Measurements from ENCODE around the gene COL4A1. TPM values are rescaled to one million over a fixed set of nuclear protein-coding genes. Genes with fewer than 3 reads are reported as not detected.

COL4A1 gene
- total RNA-seq, 1 experiment from 2014 or later = not detected

DNA sequence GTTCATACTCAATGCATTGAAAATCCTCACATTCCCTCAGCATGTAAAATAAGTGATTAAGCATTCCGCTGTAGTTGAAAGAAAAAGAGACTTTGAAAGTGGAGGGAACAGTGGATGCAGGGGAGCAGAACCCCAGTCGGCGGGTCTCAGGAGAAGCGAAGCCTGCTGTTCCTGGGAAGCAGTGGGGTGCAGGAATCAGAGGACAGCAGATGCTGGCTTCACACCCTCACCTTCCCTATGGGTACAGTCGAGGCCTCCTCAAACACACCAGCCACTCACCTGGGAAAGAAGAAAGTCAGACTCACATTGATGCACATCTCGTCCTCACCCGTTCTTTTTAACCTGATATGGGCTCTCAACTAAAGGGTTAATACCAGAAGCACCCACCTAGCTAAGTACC, 38.3 kb upstream of the COL4A1 start:
- H2AFZ ChIP-seq (ENCODE audit: low read length) = no peak overlapping the region
- H3K79me2 ChIP-seq (ENCODE audit: low read length) = no peaks in the 10 kb centered on the region
- no peaks in the 10 kb centered on the region for H3K36me3 ChIP-seq (ENCODE audit: insufficient read depth, low read length)
- H3K4me2 ChIP-seq (ENCODE audit: low read depth, low read length, poor library complexity, severe bottlenecking) = no peak overlapping the region
- H3K4me3 ChIP-seq (ENCODE audit: low read length) = no peak overlapping the region
- H3K9ac ChIP-seq (ENCODE audit: low read length) = no peak overlapping the region
- no peaks in the 10 kb centered on the region for H3K9me3 ChIP-seq (ENCODE audit: low read length)
- DNase-seq = no peak
- no peaks in the 10 kb centered on the region for H3K9me2 ChIP-seq (replicated peaks; ENCODE audit: insufficient read depth, low read length)
- no peak overlapping the region for H3K27ac ChIP-seq (ENCODE audit: low read length)
- H3K27me3 ChIP-seq (ENCODE audit: low read length) = no peaks in the 10 kb centered on the region
- H3K4me1 ChIP-seq (ENCODE audit: low read length) = no peaks in the 10 kb centered on the region
- H4K20me1 ChIP-seq (ENCODE audit: insufficient read depth, low read depth, low read length) = no peaks in the 10 kb centered on the region

DNA sequence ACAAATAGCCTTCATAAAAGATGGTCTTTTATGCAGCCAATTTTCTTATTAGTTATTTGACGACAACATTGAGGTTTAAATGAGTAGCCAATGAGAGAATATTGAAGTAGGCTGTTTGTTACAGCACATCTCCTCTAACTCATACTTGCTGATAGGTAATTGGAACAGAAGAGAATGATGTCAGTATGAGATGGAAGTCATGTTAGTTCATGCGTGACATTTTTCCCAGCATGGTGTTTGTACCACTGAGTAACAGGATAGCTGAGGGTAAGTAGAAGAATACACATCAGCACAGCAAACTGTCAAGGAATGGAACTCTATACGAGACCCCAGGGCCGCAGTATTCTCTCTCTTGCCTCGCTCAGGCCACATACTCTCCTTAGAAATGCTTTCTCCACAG, 37.4 kb upstream of the COL4A1 start:
- H3K79me2 ChIP-seq (ENCODE audit: low read length) = no peaks in the 10 kb centered on the region
- H2AFZ ChIP-seq (ENCODE audit: low read length) = no peak overlapping the region
- DNase-seq = no peak
- no peaks in the 10 kb centered on the region for H3K36me3 ChIP-seq (ENCODE audit: insufficient read depth, low read length)
- H3K9me2 ChIP-seq (replicated peaks; ENCODE audit: insufficient read depth, low read length) = no peaks in the 10 kb centered on the region
- H3K4me2 ChIP-seq (ENCODE audit: low read depth, low read length, poor library complexity, severe bottlenecking) = no peak overlapping the region
- H3K4me3 ChIP-seq (ENCODE audit: low read length) = no peak overlapping the region
- no peaks in the 10 kb centered on the region for H3K27me3 ChIP-seq (ENCODE audit: low read length)
- no peaks in the 10 kb centered on the region for H3K9me3 ChIP-seq (ENCODE audit: low read length)
- no peak overlapping the region for H3K27ac ChIP-seq (ENCODE audit: low read length)
- H3K4me1 ChIP-seq (ENCODE audit: low read length) = no peaks in the 10 kb centered on the region
- H4K20me1 ChIP-seq (ENCODE audit: insufficient read depth, low read depth, low read length) = no peaks in the 10 kb centered on the region
- H3K9ac ChIP-seq (ENCODE audit: low read length) = no peak overlapping the region

DNA sequence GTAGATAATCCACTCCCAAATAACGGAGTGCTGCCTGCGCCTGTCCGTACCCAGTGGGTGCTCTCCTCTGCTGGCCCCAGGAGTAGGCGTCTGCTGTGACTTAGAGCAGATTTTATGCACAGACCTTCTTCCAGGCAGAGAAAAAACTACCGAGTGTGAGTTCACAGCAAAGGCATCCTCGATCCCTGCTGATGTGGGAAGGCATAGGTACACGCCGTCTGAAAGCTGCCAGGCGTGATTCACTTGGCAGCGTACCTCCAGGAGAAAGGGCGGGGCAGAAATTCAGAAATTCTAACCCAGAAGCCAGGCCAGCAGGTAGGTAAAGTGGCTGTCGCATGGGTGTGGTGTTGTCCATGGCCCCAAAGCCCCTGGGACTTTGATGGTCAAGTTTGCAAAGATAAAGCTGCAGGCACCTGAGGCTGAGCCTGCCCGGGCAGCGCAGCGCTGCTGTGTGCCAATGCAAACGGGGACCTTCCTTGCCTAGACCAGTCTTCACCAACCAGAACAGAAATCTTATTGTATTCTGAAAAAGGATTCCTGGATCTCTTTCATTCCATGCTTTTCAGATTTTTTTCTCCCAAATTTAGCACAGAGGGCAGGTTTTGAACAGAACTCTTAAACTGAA, 36.4 kb upstream of the COL4A1 start:
- DNase-seq = no peak
- Histone ChIP-seq H3K4me2 (ENCODE audit: low read depth, low read length, poor library complexity, severe bottlenecking) (no peak overlapping the region), H4K20me1 (ENCODE audit: insufficient read depth, low read depth, low read length) (no peaks in the 10 kb centered on the region), H3K9ac (ENCODE audit: low read length) (no peak overlapping the region), H3K4me3 (ENCODE audit: low read length) (no peak overlapping the region), H3K9me2 (replicated peaks; ENCODE audit: insufficient read depth, low read length) (no peaks in the 10 kb centered on the region), H3K27ac (ENCODE audit: low read length) (no peak overlapping the region), H2AFZ (ENCODE audit: low read length) (no peak overlapping the region), H3K79me2 (ENCODE audit: low read length) (no peaks in the 10 kb centered on the region), H3K36me3 (ENCODE audit: insufficient read depth, low read length) (no peaks in the 10 kb centered on the region), H3K4me1 (ENCODE audit: low read length) (no peaks in the 10 kb centered on the region), H3K27me3 (ENCODE audit: low read length) (no peaks in the 10 kb centered on the region), H3K9me3 (ENCODE audit: low read length) (no peaks in the 10 kb centered on the region)

DNA sequence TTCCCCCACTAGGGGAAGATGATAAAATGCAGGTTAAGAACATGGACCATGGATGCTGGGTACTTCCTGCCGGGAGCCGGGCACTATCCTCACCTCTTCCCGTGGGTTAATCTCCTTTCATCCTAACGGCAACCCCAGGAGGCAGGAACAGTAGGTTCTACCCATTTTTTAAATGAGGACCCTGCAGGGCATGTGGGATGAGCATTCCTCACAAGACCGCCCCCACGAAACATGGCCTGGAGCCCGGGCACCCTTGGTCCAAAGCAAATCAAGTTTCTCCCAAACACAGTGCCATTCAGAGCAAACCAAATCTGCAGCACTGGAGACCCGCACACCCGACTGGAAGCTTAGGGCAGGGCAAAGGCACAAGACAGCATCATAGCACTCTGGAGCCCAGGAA, 35.5 kb upstream of the COL4A1 start:
- no peaks in the 10 kb centered on the region for H3K4me1 ChIP-seq (ENCODE audit: low read length)
- no peaks in the 10 kb centered on the region for H4K20me1 ChIP-seq (ENCODE audit: insufficient read depth, low read depth, low read length)
- H3K27me3 ChIP-seq (ENCODE audit: low read length) = no peaks in the 10 kb centered on the region
- no peaks in the 10 kb centered on the region for H3K79me2 ChIP-seq (ENCODE audit: low read length)
- H3K4me2 ChIP-seq (ENCODE audit: low read depth, low read length, poor library complexity, severe bottlenecking) = no peak overlapping the region
- H3K27ac ChIP-seq (ENCODE audit: low read length) = no peak overlapping the region
- DNase-seq = no peak
- H3K4me3 ChIP-seq (ENCODE audit: low read length) = no peak overlapping the region
- no peak overlapping the region for H3K9ac ChIP-seq (ENCODE audit: low read length)
- H3K9me3 ChIP-seq (ENCODE audit: low read length) = no peaks in the 10 kb centered on the region
- H3K9me2 ChIP-seq (replicated peaks; ENCODE audit: insufficient read depth, low read length) = no peaks in the 10 kb centered on the region
- no peaks in the 10 kb centered on the region for H3K36me3 ChIP-seq (ENCODE audit: insufficient read depth, low read length)
- no peak overlapping the region for H2AFZ ChIP-seq (ENCODE audit: low read length)

DNA sequence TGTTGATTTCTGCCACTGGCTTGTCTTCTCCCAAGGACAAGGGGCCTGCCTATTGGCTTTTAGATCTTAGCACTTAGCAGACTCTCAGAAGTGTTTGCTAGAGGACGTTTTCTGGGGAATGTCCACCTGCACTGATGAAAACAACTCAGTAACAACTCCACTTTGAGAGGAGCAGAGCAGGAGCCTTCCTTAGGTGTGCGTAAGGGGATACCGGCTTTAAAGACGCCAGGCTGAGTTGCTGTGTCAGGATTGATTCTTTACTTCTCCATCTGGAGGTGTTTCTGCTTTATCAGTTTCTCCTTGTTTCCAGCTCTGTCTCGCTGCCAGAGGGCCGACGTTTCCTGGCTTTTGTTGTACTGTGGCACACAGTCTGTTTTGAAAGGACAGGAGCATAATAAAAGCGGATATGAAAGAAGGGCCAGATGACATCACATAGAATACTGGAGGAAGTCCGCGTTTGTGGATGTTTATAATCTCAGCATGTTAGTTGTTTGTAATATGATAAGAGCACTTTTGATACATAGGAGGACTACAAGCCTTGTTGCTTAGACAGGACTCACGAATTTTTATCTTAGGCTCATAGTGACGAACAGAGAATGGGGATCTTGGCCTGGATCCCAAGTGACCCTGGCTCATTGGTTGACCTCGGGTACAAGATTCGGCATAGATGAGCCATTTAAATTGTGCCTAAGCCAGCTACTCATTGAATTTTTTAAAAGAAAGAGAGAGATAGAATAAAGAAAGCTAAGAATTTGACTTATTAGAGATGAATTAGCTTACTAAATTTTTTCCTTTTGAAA, 34.7 kb upstream of the COL4A1 start:
- no peak overlapping the region for H3K27ac ChIP-seq (ENCODE audit: low read length)
- no peak overlapping the region for H3K4me3 ChIP-seq (ENCODE audit: low read length)

DNA sequence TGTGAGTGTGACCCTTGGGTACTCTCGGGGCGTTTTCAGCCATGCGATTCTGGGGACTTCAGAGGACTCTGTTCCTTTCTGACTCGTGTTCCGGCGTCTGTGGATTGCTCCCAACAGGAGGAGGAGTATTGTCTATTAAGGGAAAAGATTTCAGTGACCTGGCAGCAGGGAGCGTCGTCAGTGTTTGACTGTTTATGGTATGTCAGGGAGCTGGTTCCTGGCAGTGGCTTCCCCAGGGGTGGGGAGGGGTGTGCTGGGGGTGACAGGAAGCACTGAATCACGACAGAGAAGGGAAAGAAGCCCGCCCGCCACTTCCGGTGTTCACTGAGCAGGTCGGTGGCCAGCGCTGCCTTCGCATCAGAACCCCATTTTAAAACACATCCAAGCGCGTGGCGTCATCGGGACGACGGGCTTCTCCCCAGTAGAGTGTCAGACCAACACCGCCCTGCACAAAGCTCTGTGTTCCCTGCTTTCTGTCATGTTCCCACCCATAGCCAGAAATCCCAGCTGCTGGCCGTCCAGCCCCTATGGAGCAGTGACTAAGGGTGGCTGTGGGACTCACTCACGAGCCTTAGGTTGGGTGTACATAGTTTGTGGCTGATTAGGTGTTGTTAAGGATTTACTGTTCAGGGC, 34.0 kb upstream of the COL4A1 start:
- Histone ChIP-seq H3K27ac (ENCODE audit: low read length) (no peak overlapping the region), H3K4me1 (ENCODE audit: low read length) (no peaks in the 10 kb centered on the region), H3K4me2 (ENCODE audit: low read depth, low read length, poor library complexity, severe bottlenecking) (no peak overlapping the region), H2AFZ (ENCODE audit: low read length) (no peak overlapping the region), H3K79me2 (ENCODE audit: low read length) (no peaks in the 10 kb centered on the region), H3K27me3 (ENCODE audit: low read length) (no peaks in the 10 kb centered on the region), H3K4me3 (ENCODE audit: low read length) (no peak overlapping the region), H3K9me3 (ENCODE audit: low read length) (no peaks in the 10 kb centered on the region), H4K20me1 (ENCODE audit: insufficient read depth, low read depth, low read length) (no peaks in the 10 kb centered on the region), H3K9me2 (replicated peaks; ENCODE audit: insufficient read depth, low read length) (no peaks in the 10 kb centered on the region), H3K9ac (ENCODE audit: low read length) (no peak overlapping the region), H3K36me3 (ENCODE audit: insufficient read depth, low read length) (no peaks in the 10 kb centered on the region)
- DNase-seq = no peak

More for the DNA sequence above, 34.7 kb upstream of the COL4A1 start:
- no peaks in the 10 kb centered on the region for H3K79me2 ChIP-seq (ENCODE audit: low read length)
- no peak overlapping the region for H3K4me2 ChIP-seq (ENCODE audit: low read depth, low read length, poor library complexity, severe bottlenecking)
- no peaks in the 10 kb centered on the region for H3K9me3 ChIP-seq (ENCODE audit: low read length)
- H3K9ac ChIP-seq (ENCODE audit: low read length) = no peak overlapping the region
- no peaks in the 10 kb centered on the region for H4K20me1 ChIP-seq (ENCODE audit: insufficient read depth, low read depth, low read length)
- H3K4me1 ChIP-seq (ENCODE audit: low read length) = no peaks in the 10 kb centered on the region
- H3K27me3 ChIP-seq (ENCODE audit: low read length) = no peaks in the 10 kb centered on the region
- no peaks in the 10 kb centered on the region for H3K36me3 ChIP-seq (ENCODE audit: insufficient read depth, low read length)
- no peak overlapping the region for H2AFZ ChIP-seq (ENCODE audit: low read length)
- no peak for DNase-seq
- H3K9me2 ChIP-seq (replicated peaks; ENCODE audit: insufficient read depth, low read length) = no peaks in the 10 kb centered on the region

DNA sequence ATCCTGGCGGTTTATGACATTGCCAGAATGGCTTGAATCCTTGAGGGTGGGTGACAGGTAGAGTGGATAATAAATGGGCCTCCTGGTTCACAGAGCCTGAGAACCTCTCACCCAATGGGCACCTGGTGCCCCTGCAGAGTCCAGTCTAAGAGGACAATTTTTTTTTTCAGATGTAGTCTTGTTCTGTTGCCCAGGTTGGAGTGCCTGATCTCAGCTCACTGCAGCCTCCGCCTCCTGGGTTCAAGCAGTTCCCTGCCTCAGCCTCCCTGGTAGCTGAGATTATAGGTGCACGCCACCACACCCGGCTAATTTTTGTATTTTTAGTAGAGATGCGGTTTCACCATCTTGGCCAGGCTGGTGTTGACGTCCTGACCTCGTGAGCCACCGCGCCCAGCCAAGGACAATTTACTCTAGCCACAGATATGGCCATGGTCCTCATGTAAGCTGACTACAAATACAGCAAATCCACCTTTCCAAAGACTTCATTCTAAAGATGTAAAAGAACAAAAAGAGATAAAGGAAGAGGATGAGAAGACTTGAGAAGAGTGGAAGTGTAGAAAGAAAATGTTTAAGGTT, 33.1 kb upstream of the COL4A1 start:
- Histone ChIP-seq H3K4me3 (ENCODE audit: low read length) (no peak overlapping the region), H4K20me1 (ENCODE audit: insufficient read depth, low read depth, low read length) (no peaks in the 10 kb centered on the region), H3K4me1 (ENCODE audit: low read length) (no peaks in the 10 kb centered on the region), H3K9me2 (replicated peaks; ENCODE audit: insufficient read depth, low read length) (no peaks in the 10 kb centered on the region), H3K27me3 (ENCODE audit: low read length) (no peaks in the 10 kb centered on the region), H3K9ac (ENCODE audit: low read length) (no peak overlapping the region), H2AFZ (ENCODE audit: low read length) (no peak overlapping the region), H3K36me3 (ENCODE audit: insufficient read depth, low read length) (no peaks in the 10 kb centered on the region), H3K27ac (ENCODE audit: low read length) (no peak overlapping the region), H3K9me3 (ENCODE audit: low read length) (no peaks in the 10 kb centered on the region), H3K4me2 (ENCODE audit: low read depth, low read length, poor library complexity, severe bottlenecking) (no peak overlapping the region), H3K79me2 (ENCODE audit: low read length) (no peaks in the 10 kb centered on the region)
- no peak for DNase-seq

DNA sequence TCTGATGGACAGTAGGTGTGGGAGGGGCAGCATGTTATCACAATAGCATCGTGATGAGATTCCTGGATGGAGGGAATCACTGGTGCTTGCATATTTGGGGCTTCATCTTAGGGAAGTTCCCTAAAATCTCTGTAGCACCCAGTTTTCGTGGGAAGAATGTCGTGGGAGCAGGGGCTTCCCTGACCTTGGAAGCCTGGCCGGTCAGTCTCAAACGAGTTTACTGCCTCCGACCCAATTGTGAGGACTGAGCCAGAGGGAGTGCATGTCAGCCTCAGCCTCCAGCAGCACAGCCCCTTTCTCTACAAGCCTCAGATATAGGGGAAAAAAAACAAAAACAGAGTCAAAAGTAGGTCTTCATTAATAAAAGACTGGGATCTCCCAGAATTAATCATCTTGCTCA, 32.3 kb upstream of the COL4A1 start:
- no peak overlapping the region for H3K4me3 ChIP-seq (ENCODE audit: low read length)
- H3K79me2 ChIP-seq (ENCODE audit: low read length) = no peaks in the 10 kb centered on the region
- H3K36me3 ChIP-seq (ENCODE audit: insufficient read depth, low read length) = no peaks in the 10 kb centered on the region
- H4K20me1 ChIP-seq (ENCODE audit: insufficient read depth, low read depth, low read length) = no peaks in the 10 kb centered on the region
- no peak overlapping the region for H2AFZ ChIP-seq (ENCODE audit: low read length)
- no peak overlapping the region for H3K4me2 ChIP-seq (ENCODE audit: low read depth, low read length, poor library complexity, severe bottlenecking)
- no peak overlapping the region for H3K27ac ChIP-seq (ENCODE audit: low read length)
- DNase-seq = no peak
- no peak overlapping the region for H3K9ac ChIP-seq (ENCODE audit: low read length)
- no peaks in the 10 kb centered on the region for H3K9me2 ChIP-seq (replicated peaks; ENCODE audit: insufficient read depth, low read length)
- no peaks in the 10 kb centered on the region for H3K9me3 ChIP-seq (ENCODE audit: low read length)
- no peaks in the 10 kb centered on the region for H3K4me1 ChIP-seq (ENCODE audit: low read length)
- no peaks in the 10 kb centered on the region for H3K27me3 ChIP-seq (ENCODE audit: low read length)

Data from Karpas-422 (cell line).